Ureter (tissue), 1 donor: ENCODE data around the gene PDIA6. TPM values are rescaled to one million over a fixed set of nuclear protein-coding genes. Genes with fewer than 3 reads are reported as not detected.

Source experiments
- DNase-seq: peaks from one replicate; pipeline ENCODE4 v3.0.0-alpha.2; 2020; ENCODE audit warnings: low spot score
- total RNA-seq: library from RNA; stranded (reverse); gene quantifications from one replicate; pipeline ENCODE4 v1.2.4, GENCODE V29; 2023
- donor health status: DM: yes; HTN: yes; CAD: no.

PDIA6 gene, protein sequence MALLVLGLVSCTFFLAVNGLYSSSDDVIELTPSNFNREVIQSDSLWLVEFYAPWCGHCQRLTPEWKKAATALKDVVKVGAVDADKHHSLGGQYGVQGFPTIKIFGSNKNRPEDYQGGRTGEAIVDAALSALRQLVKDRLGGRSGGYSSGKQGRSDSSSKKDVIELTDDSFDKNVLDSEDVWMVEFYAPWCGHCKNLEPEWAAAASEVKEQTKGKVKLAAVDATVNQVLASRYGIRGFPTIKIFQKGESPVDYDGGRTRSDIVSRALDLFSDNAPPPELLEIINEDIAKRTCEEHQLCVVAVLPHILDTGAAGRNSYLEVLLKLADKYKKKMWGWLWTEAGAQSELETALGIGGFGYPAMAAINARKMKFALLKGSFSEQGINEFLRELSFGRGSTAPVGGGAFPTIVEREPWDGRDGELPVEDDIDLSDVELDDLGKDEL
- 125 TPM for total RNA-seq

DNA sequence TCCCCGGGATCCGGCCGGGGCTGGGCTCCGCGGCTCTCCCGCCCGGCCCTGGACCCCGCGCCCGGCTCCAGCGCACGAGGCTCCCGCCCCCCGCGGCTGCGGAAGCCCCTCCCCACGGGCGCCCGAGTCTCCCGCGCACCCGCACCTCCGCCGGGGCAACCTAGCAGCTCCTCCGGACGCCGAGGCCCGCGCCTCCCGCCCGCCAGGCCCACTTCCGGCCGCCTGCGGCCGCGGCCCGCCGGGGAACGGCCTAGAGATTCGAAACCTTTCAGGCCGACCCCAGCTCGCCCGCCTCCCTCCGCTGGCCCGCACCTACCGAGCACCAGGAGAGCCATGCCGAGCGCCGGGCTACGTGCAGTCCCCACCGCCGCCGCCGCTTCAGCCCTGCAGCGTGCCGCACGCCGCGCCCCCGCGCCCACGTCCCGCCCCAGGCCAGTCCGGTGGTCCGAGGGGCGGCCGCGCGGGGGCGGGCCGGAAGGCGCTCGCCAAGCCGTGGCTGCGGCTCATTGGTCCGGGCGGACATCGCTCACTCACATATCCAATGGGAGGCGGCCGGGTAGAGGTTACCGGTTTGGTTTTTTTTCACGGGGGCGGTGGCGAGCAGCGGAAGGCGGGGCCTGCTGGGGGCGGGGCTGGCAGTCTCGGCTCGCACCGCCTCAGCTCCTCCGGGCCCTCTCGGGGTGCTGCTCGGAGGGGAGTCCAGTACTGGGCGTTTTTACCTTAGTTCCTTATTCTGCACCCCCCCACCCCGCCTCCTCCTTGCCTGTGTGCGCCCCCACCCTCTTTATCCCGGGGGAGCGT, at the start of gene PDIA6:
Gene PDIA6, minus strand, starts transcription at position 424 of the 801 bp plus-strand sequence. Its CDS starts 89 bp downstream, at position 335.
- peak; percentile 98 for DNase-seq

DNA sequence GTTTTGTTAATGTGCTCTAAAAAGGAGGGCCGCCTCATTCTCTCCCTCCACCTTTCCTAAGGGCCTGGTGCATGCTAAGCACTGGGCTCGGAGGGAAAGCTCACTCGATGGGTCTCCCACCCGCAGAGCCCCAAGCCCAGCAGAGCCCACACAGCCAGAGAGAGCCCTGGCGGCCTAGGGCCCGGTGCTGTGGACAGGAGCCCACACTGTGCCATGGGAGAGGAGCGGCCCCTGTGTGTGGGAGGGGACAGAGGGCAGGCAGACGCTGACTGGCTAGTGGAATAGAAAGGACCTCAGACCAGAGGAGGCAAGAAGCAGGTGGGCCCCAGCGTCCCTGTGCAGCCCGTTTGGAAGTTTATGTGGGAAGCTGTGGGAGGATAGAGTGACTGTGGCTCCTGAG, 49.7 kb upstream of the PDIA6 start:
- no peak for DNase-seq

DNA sequence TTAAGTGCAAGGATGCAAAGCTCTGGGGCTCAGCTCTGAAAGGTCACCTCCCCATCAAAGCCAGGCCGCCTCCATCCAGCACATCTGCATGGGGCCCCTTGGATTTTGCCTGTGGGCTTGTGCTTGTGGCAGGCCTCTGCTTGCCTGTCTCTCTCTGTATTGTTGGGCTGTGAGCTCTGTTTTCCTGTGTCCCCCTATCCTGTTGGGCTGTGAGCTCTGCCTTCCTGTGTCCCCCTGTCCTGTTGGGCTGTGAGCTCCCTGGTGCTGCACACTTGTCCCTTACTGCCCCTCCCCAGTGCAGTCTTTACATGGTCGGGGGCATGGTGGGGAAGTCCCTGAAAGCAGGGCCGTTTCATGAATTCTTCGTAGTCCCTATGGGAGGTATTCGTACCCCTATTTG, 49.2 kb upstream of the PDIA6 start:
- DNase-seq = no peak

DNA sequence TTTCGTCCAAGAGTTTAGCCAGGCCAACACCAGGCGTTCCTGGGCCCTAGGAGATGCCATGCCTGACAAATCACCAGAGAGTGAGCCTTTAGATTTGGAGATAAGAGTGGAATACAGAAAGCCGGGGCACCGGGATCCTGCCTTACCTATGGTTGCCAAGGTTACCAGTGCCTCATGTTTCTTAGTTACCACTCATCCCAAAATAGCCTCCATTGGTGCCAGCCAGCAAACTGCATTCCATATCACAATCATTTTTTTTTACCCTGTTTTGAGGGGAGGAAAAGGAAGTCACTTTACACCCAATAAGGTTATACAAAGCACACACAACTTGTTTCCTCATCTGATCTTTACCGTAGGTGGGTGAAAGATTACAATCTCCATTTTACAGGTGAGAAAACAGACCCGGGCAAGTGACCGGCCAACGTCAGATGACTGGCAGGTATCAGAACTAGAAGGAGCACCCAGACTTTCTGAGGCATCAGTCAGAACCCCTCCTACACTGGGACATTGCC, 48.3 kb upstream of the PDIA6 start:
- DNase-seq = no peak

DNA sequence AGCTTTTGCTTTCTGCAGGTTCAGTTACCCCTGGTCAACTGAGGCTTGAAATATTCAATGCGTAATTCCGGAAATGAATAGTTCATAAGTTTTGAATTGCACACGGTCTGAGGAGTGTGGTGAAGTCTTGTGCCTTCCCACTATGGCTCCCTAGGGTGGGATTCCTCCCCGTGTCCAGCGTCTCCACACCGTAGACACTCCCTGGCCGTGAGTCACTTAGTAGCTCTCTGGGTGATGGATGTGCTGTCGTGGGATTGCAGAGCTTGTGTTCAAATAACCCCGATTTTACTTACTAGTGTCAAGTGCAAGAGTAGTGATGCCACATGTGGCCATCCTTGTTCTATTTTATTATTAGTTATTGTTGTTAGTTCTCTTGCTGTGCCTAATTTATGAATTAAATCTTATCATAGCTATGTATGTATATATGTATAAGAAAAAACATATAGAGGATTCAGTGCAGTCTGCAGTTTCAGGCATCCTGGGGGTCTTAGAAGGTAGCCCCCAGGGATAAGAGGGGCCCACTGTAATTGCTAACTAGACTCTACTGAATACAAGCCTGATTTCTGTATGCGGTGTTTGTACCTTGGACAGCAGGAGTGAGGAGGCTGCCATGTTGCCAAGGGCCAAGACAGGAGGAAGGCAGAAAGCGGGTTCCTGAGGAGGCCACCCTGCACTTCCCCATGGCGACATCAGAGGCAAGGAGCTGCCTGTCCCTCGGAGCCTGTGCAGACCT, 47.7 kb upstream of the PDIA6 start:
- no peak for DNase-seq

DNA sequence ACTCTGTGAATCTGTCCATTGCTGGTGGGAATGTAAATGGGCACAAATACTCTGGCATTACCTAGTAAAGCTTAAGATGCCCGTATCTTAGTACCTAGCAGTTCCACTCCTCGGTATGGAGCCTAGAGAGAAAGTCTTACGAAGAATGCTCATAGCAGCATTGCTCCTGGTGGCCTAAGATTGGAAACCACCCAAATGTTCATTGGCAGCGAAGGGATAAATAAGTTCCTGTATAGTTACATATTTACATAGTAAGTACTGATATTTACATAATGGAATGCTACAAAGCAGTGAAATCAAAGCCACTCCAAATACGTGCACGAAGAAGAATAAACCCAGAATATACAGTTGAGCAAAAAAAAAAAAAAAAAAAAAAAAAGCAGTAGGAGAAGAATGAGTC, 46.7 kb upstream of the PDIA6 start:
- DNase-seq = no peak

DNA sequence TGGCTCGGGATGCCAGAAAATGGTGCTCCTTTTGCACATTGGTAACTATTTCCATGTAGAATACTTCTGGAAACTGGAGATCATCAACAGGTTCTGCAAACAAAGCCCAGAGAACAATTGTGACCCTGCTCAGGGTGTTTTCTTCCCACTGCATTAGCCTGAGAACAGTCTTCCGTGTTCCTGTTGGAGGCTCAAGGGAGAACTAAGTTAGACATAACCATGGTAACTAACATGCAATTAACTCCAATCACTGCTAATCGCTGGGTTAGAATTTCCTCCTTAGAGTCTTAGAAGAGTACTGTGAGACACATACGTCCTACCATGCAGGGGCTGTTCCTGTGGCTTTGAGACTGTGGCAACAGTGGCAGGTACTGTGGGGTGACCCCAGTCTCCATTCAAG, 36.0 kb upstream of the PDIA6 start:
- no peak for DNase-seq

DNA sequence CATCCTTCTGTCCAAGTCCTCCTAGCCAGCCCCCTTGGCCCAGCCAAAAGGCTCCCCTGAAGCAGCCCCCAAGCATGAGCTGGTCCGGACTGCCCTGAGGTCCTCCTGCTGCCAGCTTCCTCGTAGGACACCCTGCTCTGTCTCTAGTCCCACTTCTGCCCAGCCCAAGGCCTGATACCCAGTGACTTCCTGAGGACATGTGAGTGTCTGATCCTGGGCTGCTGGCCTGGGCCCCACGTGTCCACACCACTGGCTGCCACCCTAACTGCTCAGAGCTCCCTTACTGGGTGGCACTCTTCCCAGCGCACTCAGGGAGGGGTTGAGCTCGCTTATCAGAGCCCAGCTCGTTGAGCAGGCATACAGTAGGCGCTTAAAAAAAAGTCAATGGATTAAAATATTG, 34.4 kb upstream of the PDIA6 start:
- DNase-seq = no peak

DNA sequence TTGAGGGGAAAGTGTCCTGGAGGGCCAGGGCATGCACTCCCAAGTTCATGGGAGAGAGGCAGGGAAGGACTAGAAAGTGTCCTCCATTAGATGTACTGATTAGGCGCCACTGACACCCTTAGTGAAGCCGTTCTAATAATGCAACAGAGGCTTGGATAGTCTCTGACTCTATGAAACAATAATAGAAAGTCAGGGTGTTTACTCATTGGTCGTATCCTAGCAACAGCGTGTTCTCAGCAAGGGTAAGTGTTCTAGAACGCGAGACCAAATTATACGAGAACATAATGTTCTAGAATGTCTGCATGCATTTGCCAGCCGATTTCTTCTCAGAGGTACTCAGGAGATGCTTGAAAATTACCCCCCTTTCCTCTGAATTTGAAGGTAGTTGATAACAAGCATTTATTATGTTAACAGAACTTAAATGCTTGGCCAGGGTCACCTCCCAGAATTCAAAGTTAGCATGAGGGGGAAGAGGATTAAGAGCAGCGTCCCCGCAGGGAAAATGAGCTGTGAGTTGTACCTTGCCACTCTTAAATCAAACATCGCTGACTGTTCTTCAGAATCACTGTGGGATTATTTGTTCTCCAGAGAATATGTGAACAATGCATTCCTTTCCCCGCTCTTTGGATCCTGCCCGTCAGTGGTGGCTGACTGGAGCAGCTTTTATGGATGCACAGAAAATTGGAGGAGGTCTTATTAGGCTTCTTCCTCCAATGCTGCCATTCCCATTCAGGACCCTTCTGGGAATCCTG, 33.7 kb upstream of the PDIA6 start:
- no peak for DNase-seq

DNA sequence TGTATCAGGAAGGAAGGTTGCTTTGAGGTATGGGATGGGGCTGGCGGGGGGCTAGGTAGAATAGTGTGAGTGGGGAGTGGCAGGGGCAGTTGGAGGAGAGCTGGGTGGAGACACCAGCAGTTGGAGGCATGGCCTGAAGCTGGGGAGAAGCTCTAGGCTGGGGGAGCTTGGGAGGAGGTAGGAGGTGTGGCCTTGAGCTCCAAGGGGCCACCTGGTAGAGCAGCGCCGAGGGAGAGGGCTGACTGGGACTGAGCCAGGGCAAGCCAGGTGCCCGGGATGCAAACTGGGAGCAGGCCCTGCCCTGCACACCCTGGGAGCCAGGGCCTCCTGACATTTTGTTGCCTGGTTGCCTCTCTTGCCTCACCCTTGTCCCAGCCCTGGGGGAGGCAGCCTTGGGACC, 33.1 kb upstream of the PDIA6 start:
- DNase-seq = no peak

DNA sequence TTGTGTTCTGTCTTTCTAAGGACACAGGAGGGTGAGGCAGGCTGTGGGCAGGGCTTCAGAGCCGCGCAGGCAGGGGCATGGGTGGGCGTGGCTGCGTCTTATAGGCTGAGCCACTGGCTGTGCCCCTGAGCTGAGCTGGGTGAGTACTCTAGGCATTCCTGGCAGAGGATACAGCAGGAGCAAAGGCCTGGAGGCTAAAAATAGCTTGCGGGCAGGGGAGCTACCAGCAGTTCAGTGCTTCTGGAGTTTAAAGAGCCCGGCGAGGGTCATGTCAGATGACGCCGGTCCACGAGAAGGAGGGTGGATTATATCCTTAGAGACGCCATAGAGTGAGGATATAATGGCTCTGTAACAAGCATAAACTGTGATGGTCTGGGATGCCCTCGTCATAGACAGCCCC, 31.5 kb upstream of the PDIA6 start:
- DNase-seq = peak; percentile 65

DNA sequence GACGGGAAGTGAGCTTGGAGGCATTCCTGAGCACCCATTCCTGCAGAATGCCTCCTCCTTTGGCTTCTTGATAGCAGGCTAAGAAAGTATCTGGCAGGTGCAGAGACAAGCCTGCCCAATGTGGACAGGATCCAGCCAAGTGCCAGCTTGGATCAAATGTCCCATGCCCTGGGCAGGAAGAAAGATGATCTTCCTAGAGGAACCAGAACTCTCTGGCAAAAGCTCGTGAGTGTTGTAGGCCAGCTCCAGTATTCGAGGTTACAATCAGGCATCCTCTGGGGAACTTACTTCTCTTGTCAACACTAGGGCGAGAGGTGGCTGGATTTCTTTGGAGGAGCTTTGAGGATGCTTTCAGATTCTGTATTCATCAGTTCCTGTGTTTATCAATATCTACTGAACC, 29.9 kb upstream of the PDIA6 start:
- no peak for DNase-seq

DNA sequence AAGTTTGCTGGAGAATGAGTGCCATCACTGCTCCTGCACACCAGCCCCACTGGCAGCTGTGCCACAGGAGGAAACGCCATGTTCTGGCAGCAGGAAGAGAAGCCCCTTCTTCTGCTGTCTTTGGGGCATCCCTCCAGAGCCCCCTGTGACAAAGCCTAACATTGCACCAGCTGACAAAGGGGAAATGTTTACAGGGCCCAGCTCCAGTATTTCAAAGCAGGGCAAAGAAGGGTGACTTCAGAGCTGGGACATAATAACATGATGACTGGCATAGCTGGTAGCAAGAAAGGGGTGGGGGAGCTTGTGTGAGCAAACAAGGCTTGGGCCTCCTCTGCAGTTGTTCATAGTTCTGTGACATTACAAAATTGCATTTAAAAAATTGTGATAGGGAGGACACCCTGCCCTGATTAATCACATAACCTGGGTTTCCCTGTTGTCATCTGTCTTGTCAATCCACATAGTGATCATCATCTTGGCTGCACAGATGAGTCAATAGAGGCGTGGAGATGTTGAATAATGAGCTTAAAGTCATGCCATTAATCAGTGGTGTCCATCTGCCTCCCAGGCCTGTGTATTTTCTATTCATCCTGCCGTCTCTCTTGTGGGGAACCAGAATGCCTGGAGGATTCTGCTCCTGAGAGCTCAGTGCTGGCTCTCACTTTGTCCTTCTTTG, 29.1 kb upstream of the PDIA6 start:
- DNase-seq = no peak

DNA sequence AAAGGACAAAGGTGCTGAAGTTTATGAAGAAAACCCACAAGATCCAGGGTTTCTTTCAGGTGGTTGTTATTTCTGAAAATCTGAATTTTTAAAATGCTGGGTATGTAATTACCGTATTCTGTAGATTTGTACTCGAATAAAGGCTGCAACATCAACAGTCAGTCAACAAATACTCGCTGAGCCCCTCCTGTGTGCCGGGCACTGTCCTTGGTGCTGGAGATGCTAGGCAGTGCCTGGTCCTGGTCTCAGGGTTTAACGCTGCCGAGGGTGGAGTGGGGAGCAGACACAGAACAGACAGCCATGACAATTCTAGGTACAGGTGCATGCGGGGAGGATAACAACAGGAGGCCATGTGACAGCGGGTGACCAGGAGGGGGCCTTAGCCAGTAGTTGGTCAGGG, 27.2 kb upstream of the PDIA6 start:
- DNase-seq = no peak

DNA sequence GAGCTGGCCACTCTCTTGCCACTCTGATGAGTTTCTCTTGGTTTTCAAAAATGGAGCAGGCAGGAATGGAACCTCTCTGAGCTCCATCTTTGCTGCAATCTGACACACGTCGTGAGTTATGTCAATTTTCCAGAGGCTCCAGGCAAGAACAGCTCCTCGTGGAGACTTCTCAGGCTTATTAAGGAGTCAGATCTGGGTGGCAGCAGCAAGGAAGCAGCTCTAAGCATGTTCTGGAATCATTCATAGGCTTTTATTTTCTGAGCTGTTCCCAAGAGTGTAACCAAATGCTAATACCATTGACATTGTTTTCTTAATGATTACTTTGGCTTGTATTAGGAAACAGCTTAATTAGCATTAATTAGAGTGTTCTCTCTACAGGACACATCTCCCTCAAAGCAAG, 26.1 kb upstream of the PDIA6 start:
- no peak for DNase-seq

DNA sequence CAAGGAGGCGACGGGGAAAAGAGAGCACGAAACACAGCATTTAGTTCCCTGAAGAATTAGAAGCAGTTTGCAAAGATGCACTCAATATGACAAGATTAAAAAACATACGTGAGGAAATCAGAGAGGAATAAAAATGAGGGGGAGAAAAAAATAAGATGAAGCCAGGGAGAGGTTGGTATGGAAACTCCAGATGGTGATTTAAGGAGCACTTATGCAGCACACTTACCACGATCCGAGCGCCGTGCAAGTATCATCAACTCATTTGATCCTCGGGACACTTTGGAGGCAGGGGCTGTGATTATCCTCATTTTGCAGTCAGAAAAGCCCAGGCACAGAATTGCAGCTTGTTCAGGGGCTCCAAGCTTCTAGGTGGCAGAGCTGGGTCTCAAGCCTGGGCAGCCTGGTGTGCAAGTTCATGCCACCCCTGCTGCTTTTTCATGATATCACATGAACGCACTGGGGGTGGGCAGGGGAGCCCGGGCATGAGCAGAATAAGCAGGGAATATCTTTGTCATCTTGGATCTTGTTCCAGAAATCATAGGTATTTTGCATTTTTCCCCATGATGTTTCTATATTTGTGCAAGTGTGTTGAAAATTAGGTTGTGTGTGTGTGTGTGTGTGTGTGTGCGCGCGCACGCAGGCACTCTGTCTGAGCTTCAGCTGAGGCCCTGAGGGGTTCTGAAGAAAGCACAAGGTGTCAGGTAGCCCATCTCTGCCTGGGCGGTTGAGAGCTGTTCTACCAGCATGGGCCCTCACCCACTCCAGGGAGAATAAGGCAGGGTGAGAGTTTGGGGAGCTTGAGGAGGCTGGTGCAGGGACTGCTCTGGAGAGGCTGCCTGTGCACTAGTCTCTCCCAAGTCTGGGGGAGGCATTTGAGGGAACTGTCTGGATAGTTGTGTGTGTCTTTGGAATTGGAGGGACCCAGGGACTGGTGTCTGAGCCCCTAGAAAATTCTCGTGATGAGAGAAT, 25.0 kb upstream of the PDIA6 start:
- DNase-seq = no peak

DNA sequence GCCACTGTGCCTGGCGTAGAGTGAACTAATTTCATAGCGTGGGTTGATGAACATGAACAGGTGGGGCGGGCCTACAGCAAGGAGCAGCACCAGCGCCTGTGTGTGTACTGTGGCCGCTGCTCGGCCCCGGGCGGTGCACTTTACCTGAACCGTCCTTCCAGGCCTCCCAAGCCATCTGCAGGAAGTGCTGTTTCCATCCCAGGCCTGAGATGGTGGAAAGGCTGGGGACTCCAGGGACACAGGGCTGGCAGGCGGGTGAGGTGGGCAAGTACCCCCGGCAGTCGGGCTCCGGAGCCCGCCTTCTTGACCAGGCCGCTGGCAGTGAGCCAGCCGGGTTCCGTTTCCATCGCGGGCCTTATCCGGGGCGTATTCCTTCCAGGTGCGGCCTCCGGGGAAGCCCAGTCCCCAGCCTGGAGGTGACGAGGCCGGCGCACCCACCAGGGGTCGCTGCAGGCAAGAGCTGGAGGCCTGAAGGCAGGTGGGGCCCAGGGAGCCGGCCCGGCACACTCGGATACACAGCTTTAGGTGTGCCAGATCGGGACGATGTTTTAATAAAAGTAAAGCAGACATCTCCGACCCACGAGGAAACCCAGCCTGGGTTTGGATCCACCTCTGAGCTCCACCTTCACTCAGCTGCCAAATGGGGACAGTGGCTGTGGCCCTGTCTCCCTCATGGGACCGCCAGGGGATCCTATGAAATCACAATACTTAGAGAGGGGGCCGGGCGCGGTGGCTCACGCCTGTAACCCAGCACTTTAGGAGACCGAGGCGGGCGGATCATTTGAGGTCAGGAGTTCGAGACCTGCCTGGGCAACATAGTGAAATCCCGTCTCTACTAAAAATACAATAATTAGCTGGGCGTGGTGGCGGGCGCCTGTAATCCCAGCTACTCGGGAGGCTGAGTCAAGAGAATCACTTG, 22.7 kb upstream of the PDIA6 start:
- DNase-seq = peak; percentile 71

DNA sequence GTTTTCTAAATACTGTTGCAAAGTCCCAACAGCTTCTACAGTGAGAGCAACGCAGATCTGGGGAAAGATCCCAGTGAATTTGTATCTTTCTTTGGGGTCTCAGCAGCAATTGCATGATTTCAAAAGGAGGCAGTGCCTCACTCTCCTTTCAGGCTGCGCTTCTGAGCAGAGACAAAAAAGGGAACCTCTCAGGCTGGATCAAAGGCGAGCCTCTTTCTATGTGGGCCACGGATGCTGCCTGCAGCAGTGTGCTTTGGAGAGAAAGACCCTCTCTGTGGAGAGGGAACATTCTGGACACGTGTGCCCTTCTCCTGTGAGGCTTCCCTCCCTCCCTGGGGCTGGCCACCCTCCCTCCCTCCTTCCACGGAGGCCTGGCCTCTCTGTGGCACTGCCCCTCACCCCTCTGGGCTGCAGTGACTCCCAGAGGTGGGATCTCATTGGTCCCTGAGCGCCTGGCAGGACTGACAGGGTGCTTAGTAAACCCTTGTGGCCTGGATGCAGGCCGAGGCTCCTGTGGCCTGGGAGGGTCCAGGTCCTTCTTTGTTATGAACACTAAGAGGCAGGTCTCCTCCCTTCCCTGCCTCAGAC, 21.6 kb upstream of the PDIA6 start:
- DNase-seq = no peak
